SU-DHL-6 (cell line): Measurements from ENCODE around the gene IRF8.

Source experiments
- H2AFZ ChIP-seq: fragments of 200-600 bp; sonication (generic); 2 replicates; pipeline ENCODE4 v1.6.1; 2014; ENCODE audit warnings: low read depth, mild to moderate bottlenecking, moderate library complexity, mixed read lengths, antibody characterized with exemption, low read length; ENCODE audit not compliant: severe bottlenecking
- H3F3A ChIP-seq: fragments of 200-600 bp; shearing (Covaris generic); 2 replicates; pipeline ENCODE4 v1.6.0; 2016; ENCODE audit warnings: antibody characterized with exemption, mild to moderate bottlenecking; ENCODE audit not compliant: insufficient read depth
- H3K27ac ChIP-seq: fragments of 200-600 bp; sonication (generic); 2 replicates; pipeline ENCODE4 v1.5.1; 2016; ENCODE audit warnings: low read depth, mild to moderate bottlenecking, low read length, moderate library complexity, mixed read lengths
- H3K27me3 ChIP-seq: fragments of 200-600 bp; sonication (generic), shearing (Covaris generic); 2 replicates; pipeline ENCODE4 v1.6.0; 2014; ENCODE audit warnings: mild to moderate bottlenecking, low read length
- H3K36me3 ChIP-seq: fragments of 200-600 bp; sonication (generic); 2 replicates; pipeline ENCODE4 v1.6.1; 2014; ENCODE audit warnings: mild to moderate bottlenecking, low read length, mixed read lengths
- H3K4me2 ChIP-seq: fragments of 300-600, 200-600 bp; shearing (Covaris generic), sonication (generic); 2 replicates; pipeline ENCODE4 v1.6.0; 2014; ENCODE audit warnings: low read length, low read depth, mild to moderate bottlenecking; ENCODE audit not compliant: poor library complexity, severe bottlenecking
- H3K4me3 ChIP-seq: fragments of 200-600 bp; sonication (generic); 2 replicates; pipeline ENCODE4 v1.5.1; 2014; ENCODE audit warnings: antibody characterized with exemption, low read length, mild to moderate bottlenecking, mixed read lengths; ENCODE audit not compliant: insufficient read depth, poor library complexity, severe bottlenecking
- H3K79me2 ChIP-seq: fragments of 200-600 bp; sonication (generic); 2 replicates; pipeline ENCODE4 v1.6.1; 2014; ENCODE audit warnings: mild to moderate bottlenecking, low read length, moderate library complexity; ENCODE audit not compliant: insufficient read depth
- H3K9ac ChIP-seq: fragments of 200-600 bp; sonication (generic); 2 replicates; pipeline ENCODE4 v1.7.0; 2014; ENCODE audit warnings: mild to moderate bottlenecking, low read length
- H3K9me2 ChIP-seq: fragments of 200-600 bp; sonication (generic); replicated peaks from 2 replicates; pipeline ENCODE4 v1.6.1; 2014; ENCODE audit warnings: low read length; ENCODE audit not compliant: insufficient read depth
- H3K9me3 ChIP-seq: fragments of 200-600 bp; sonication (generic); 2 replicates; pipeline ENCODE4 v1.6.1; 2014; ENCODE audit warnings: low read length, mixed read lengths; ENCODE audit not compliant: insufficient read depth
- H4K20me1 ChIP-seq: fragments of 200-600 bp; sonication (generic); 2 replicates; pipeline ENCODE4 v1.6.1; 2014; ENCODE audit warnings: low read depth, mild to moderate bottlenecking, antibody characterized with exemption, low read length, moderate library complexity, mixed read lengths
- CTCF ChIP-seq: fragments of 200-600 bp; sonication (generic); IDR thresholded peaks from one replicate; pipeline ENCODE4 v1.5.1; 2017; ENCODE audit warnings: antibody characterized with exemption, mild to moderate bottlenecking, low read length, moderate library complexity; ENCODE audit not compliant: insufficient read depth, poor library complexity, severe bottlenecking
- EZH2phosphoT487 ChIP-seq: fragments of 200-600 bp; sonication (generic), shearing (Covaris generic); conservative IDR thresholded peaks from 2 replicates; pipeline ENCODE4 v1.6.1; 2018; ENCODE audit warnings: mild to moderate bottlenecking, antibody characterized with exemption, low read length, moderate library complexity, mixed read lengths

Gene IRF8

GRCh38 chr16:85967111-85967510 lies 68.1 kb downstream of the IRF8 start:
- Histone ChIP-seq H3K27ac (no peak overlapping the region), H3K36me3 (no peaks in the 10 kb centered on the region), H3F3A (no peaks in the 10 kb centered on the region), H4K20me1 (no peaks in the 10 kb centered on the region), H3K9me3 (no peaks in the 10 kb centered on the region), H2AFZ (no peak overlapping the region), H3K27me3 (no peaks in the 10 kb centered on the region), H3K4me3 (no peak overlapping the region), H3K9ac (no peak overlapping the region), H3K4me2 (no peak overlapping the region), H3K9me2 (no peaks in the 10 kb centered on the region), H3K79me2 (no peaks in the 10 kb centered on the region)
- TF ChIP-seq CTCF = no peak
- TF ChIP-seq EZH2phosphoT487 = no peak

DNA sequence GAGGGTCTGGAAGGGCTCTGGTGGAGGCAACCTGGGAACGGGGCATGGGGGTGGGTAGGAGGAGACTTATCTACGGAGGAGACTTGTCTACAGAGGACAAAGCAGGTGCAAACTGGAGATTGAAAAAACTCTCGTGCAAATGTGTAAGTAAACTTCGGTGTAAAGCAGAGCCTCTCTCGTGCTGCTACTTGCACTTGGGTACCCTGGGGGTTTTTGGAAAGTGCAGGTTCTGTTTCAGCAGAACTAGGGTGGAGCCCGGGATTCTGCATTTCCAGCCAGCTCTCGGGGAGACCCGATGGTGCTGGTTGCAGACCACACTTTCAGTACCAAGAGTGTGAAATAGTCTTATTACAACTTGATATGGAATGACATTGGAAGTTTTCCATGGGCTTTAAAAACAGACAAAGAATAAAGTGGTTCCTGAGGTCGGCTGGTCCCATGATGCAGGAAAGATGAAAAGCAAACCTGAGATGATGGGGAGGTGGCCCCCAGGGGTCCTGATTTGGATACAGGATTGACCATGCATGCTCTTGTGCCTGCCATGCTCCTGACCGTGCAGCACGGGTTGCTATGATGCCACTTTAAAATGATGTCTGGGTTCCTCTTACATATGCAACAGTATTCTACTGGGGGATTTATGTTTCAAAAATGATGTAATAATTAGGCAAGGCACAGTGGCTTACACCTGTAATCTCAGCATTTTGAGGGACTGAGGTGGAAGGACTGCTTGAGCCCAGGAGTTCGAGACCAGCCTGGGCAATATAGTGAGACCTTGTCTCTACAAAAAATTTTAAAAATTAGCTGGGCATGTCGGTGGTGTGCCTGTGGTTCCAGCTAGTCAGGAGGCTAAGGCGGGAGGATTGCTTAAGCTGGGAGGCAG lies 69.3 kb downstream of the IRF8 start:
- Histone ChIP-seq H3K27me3 (no peaks in the 10 kb centered on the region), H3K27ac (no peak overlapping the region), H2AFZ (no peak overlapping the region), H3K9ac (no peak overlapping the region), H3K9me2 (no peaks in the 10 kb centered on the region), H3K36me3 (no peaks in the 10 kb centered on the region), H3K9me3 (no peaks in the 10 kb centered on the region), H3K4me2 (no peak overlapping the region), H4K20me1 (no peaks in the 10 kb centered on the region), H3F3A (no peaks in the 10 kb centered on the region), H3K4me3 (no peak overlapping the region), H3K79me2 (no peaks in the 10 kb centered on the region)
- TF ChIP-seq EZH2phosphoT487 (no peak), CTCF (no peak)

- H3K9ac ChIP-seq = no peak overlapping the region
- H3K36me3 ChIP-seq = no peaks in the 10 kb centered on the region
- no peaks in the 10 kb centered on the region for H4K20me1 ChIP-seq
- TF ChIP-seq CTCF (no peak), EZH2phosphoT487 (no peak)
- no peak overlapping the region for H2AFZ ChIP-seq
- no peaks in the 10 kb centered on the region for H3K9me2 ChIP-seq
- no peaks in the 10 kb centered on the region for H3F3A ChIP-seq
- H3K79me2 ChIP-seq = no peaks in the 10 kb centered on the region
- no peaks in the 10 kb centered on the region for H3K9me3 ChIP-seq
- H3K4me3 ChIP-seq = no peak overlapping the region
- no peaks in the 10 kb centered on the region for H3K27me3 ChIP-seq
- no peak overlapping the region for H3K4me2 ChIP-seq
- H3K27ac ChIP-seq = no peak overlapping the region
Measured at GRCh38 chr16:85969159-85969558, 70.2 kb downstream of the IRF8 start.
